GM12872 (cell line): ENCODE results near the gene CCBE1.

Experiments
- TF ChIP-seq, protein P1 (sequence below): IDR thresholded peaks from 3 replicates; pipeline ENCODE4 v1.5.1; 2011; ENCODE audit warnings: low read depth, mild to moderate bottlenecking, low read length, moderate library complexity; ENCODE audit not compliant: insufficient read depth

The CCBE1 gene

DNA sequence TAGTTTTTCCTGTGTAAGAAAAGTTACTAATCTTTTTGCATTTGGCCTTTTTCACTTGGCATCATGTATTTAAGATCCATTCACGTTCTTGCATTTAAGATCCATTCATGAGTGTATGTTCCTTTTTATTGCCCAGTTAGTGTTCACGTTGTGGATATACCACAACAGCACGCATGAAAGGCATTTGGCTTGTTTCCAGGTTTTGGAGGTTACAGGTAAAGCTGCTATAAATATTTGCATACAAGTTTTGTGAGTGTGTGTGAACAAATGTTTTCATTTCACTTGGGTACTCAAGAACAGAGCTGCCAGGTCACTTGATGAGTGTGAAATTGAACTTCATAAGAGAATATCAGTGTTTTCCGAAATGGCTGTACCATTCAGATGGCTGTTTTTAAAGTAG, 121.2 kb downstream of the CCBE1 start:
- TF ChIP-seq, protein P1, sequence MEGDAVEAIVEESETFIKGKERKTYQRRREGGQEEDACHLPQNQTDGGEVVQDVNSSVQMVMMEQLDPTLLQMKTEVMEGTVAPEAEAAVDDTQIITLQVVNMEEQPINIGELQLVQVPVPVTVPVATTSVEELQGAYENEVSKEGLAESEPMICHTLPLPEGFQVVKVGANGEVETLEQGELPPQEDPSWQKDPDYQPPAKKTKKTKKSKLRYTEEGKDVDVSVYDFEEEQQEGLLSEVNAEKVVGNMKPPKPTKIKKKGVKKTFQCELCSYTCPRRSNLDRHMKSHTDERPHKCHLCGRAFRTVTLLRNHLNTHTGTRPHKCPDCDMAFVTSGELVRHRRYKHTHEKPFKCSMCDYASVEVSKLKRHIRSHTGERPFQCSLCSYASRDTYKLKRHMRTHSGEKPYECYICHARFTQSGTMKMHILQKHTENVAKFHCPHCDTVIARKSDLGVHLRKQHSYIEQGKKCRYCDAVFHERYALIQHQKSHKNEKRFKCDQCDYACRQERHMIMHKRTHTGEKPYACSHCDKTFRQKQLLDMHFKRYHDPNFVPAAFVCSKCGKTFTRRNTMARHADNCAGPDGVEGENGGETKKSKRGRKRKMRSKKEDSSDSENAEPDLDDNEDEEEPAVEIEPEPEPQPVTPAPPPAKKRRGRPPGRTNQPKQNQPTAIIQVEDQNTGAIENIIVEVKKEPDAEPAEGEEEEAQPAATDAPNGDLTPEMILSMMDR: no peak

DNA sequence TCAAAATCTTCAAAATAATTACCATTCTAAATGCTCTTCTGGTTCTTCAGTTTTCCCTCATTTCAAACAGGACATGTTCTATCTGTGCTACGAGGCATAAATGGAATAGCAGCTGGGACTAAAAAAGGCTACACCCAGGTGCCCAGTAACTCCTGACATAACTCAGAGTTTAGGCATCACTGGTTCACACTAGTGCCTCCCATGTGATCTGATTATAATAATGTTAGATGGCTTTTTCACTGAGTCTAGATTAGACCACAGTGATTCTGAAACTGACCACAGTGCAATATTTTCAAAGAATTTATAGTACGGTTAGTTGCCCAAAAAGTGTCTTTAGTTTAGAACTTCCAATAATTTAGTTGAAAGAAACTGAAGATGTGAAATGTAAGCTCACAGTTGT, 123.3 kb downstream of the CCBE1 start:
- TF ChIP-seq, protein P1: no peak

DNA sequence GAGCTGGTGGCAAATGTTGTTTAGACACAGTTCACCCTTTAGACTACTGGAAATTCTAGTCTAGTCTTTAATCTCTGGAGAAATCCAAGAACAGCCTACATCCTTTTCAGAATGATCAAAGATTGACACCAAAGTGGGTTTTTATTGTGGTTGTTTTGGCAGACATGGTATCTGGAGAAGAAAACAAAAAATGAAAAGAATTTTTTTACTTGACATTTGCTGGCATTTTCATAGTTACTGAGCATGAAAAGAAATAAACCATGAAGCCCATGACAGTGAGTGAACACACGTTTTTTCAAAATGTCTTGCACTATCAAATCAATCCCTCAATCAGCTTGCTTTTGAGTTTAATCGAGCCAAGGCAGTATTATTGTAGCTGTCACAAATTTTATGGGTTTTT, 125.3 kb downstream of the CCBE1 start:
- TF ChIP-seq, protein P1: no peak

DNA sequence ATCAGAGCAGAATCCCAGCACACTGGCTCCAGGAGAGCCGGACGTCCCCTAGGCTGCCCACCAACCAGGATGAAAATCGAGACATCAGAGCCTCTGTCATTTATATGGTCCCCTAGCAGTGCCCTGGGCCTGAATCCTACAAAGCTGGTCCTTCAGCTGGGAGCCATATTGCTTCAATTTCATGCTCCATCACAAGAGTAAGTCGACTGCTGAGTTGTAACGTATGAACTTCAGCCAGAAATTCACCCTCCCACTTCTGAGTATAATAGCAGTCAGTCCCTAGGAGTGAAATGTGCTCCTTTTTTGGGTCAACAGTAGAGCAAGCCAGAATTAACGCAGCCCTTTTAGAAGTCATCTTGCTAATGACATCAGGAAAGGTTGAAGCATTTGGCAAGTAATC, 126.4 kb downstream of the CCBE1 start:
- TF ChIP-seq, protein P1: no peak

DNA sequence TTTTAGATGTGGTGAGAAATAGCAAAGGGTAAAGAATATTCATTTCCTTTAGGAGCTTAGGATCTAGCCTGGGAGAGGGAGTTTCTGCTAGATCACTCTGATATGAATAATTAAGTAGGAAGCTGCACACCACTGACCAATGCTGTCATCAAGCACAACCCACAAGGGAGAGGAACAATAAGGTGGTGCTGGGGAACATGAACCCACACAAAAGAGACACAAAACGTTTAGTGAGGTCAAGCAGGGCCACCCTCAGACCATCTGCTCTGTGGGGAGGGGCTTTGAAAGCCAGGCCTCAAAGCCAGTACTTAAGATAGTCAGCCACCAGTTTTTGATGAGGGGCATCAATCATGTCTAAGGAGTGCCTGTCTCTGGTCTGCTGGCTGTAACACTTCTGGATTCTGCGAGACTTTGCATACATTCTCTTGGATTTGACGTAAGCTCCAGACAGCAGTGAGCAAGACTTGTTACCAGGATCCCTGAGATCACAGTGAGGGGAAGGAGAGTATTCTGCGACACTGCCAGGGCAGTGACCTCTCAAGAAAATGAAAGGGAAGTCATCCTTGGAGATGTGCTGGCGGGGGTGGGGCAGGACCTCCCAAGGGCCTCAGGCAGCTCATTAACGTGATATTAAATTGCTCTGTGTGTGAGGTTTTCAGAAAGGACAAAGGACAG, 127.0 kb downstream of the CCBE1 start:
- TF ChIP-seq, protein P1: no peak

DNA sequence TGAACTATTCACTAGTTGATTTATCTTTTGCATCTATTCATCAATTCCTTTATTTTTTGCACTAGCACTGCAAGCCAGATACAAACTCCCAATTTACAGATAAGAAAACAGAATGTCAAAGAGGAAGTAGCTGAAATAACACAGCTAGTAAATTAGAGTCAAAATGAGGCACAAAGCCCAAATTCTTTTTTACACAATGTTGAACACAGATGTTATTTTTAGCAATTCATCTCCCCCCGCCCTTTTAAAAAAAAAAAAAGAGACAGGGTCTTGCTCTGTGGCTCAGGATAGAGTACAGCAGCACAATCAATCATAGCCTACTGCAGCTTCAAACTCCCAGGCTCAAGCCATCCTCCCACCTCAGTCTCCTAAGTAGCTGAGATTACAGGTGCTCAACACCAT, 127.8 kb downstream of the CCBE1 start:
- TF ChIP-seq, protein P1: no peak

DNA sequence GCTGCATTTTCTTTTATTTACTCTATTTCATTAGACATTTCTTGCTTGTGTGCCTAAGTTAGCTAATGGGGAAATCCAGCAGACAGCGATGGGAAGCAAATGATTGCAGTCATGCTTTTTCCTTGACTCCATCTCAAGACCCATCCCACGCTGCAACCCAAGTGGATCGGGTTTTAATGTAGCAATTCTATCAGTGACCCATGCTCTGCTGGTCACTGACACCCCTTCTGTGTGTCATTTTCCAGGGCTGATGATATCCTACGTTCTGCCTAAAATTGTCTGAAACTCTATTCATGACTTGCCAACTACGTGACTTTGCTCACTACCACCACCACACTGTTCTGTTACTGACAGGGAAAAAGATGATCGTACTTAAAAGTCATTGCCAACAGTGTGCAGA, 129.8 kb downstream of the CCBE1 start:
- TF ChIP-seq, protein P1: no peak
